Placental epithelial cell (primary cell): ENCODE data around the gene ELMO2. TPM values are rescaled to one million over a fixed set of nuclear protein-coding genes. Genes with fewer than 3 reads are reported as not detected.

Source experiments
- total RNA-seq: library from RNA; depleted of rRNA; stranded (reverse); fragments of >200 nt; gene quantifications from 2 replicates; pipeline ENCODE4 v1.2.3, GENCODE V29; 2012

The ELMO2 gene
- 22.0 and 37.0 TPM in 2 replicates for total RNA-seq

DNA sequence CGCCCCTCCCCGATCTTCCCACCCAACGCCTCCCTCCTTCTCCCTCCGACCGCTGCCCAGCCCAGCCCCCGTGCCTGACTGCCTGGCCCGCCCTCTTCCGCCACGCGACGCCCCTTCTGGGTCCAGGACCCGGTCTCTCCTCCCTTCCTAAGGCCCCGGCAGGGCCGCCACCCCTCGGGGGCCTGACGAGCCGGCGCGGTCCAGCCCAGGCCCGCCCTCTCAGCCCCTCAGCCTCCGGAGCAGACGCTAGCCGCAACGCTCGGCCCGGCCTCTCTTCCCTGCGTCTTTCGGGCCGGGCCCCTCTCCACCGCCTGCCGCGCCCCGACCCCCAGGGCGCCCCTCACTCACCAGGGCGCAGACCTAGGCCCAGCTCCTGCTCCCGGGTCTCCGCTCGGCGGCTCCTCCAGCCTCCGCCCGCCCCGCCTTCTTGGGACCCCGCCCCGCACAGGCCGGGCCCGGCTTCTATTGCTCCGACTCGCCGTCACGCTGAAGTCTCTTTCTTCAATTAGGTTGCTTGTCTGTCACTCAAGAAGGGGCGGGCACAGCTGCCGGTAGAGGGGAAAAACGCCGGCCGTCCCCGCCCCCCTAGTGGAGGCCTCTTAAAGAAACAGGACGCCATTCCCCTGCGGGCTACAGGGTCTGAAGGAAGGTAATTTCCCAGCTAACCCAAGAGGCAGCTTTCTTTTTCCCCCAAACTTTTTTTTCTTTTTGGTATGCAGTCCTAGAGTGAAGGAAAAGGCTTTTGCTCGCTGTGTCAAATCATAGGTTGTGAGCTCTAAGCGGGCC is at the start of gene ELMO2:
TSS of gene ELMO2 (minus strand) at position 416 of the 786 bp plus-strand sequence. CDS start 12,133 bp downstream, outside the sequence.

Other genes starting within 250 kb of the ELMO2 start
- gene CDH22, start 98.1 kb downstream of the ELMO2 start, total RNA-seq, result not detected in 2 replicates
- 6.2 and 12.2 TPM in 2 replicates for gene ZNF334, start 106.9 kb upstream of the ELMO2 start, total RNA-seq
- gene OCSTAMP, start 144.0 kb upstream of the ELMO2 start, total RNA-seq, result not detected in 2 replicates
- 3.9 and 6.3 TPM in 2 replicates for gene SLC13A3, start 244.8 kb upstream of the ELMO2 start, total RNA-seq